Transverse colon (tissue), 4 donors: ENCODE data around the gene FAN1.

Source experiments
- POLR2A ChIP-seq: fragments of 450-650 bp; IDR thresholded peaks from one replicate; pipeline ENCODE4 v1.6.1; 2016; ENCODE audit warnings: antibody characterized with exemption, mild to moderate bottlenecking, moderate library complexity
- POLR2AphosphoS5 ChIP-seq, 3 donors: sonication (generic); formaldehyde crosslinking; IDR thresholded peaks; one replicate each; pipeline ENCODE4 v1.6.1; 2016; ENCODE audit warnings: antibody characterized with exemption in 3 of 3
- TF ChIP-seq, protein P1 (sequence below), 5 experiments: fragments of 200-600 bp in 3 of 5; fragments of 450-650 bp in 2 of 5; sonication (generic) in 3 of 5; IDR thresholded peaks; 1 replicate in 2 of 5; 2 replicates in 3 of 5; pipeline ENCODE4 v1.5.1; 2016 to 2017; ENCODE audit warnings: antibody characterized with exemption in 5 of 5, inconsistent platforms in 3 of 5, mild to moderate bottlenecking in 2 of 5, moderate library complexity in 1 of 5

DNA sequence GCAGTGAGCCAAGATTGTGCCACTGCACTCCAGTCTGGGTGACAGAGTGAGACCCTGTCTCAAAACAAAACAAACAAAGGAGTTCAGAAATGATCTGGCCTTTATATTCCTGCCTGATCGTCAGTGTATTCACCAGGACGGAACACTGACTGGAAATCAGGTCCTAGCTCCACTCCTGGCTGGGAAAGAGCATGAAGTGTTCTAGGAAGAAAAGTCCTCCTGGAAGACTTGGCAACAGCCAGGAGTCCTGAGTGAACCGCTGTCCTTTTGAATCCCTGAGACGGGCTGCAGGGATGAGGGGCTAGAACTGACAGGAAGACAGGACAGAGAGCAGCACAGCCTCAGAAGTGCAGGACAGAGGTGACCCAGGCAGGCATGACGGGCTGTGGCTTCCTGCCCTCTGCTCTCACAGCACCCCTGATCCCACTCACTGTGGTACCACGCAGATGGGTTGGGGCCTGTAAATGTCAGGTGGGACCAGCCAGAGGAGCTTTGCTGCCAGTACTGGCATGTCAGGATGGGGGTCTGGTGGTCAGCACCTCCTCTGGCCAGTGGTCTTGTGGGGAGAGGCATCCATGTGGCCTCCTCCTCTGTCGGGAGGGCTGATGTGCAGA is 23.5 kb downstream of the FAN1 start:
- TF ChIP-seq POLR2A, result no peak
- TF ChIP-seq, protein P1, sequence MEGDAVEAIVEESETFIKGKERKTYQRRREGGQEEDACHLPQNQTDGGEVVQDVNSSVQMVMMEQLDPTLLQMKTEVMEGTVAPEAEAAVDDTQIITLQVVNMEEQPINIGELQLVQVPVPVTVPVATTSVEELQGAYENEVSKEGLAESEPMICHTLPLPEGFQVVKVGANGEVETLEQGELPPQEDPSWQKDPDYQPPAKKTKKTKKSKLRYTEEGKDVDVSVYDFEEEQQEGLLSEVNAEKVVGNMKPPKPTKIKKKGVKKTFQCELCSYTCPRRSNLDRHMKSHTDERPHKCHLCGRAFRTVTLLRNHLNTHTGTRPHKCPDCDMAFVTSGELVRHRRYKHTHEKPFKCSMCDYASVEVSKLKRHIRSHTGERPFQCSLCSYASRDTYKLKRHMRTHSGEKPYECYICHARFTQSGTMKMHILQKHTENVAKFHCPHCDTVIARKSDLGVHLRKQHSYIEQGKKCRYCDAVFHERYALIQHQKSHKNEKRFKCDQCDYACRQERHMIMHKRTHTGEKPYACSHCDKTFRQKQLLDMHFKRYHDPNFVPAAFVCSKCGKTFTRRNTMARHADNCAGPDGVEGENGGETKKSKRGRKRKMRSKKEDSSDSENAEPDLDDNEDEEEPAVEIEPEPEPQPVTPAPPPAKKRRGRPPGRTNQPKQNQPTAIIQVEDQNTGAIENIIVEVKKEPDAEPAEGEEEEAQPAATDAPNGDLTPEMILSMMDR (IDR thresholded peaks at IDR 0.05), result no peak
- no peak for TF ChIP-seq POLR2AphosphoS5 (IDR thresholded peaks at IDR 0.05)
